VCaP (cell line): ENCODE data around the gene ISX.

Experiments used
- H3K27ac ChIP-seq: fragments of 450-650 bp; 2 replicates; pipeline ENCODE4 v1.5.1; 2017
- TF ChIP-seq, protein P1 (sequence below): fragments of 450-650 bp; conservative IDR thresholded peaks from 2 replicates; pipeline ENCODE4 v1.5.1; 2017; ENCODE audit warnings: mild to moderate bottlenecking, moderate library complexity

ISX gene

DNA sequence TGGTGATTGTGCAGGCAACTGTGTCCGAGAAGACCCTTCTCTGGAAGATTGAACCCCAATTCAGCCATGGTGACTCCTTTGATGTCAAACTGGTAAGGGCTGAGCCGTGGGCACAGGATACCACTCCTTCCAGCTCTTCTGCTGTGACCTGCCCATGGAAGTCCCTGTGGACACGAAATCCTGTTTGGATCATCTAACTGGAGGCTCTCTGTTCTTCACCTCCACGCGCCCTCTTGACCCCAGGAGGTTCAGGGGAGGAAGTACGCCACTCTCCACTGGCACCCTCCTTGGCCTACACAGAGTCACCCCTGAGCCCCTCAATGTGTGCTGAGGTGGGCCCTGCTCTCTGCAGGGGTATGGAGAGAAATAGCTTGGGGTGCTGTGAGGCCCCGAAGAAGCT lies 810 bp downstream of the ISX start:
- TF ChIP-seq, protein P1, sequence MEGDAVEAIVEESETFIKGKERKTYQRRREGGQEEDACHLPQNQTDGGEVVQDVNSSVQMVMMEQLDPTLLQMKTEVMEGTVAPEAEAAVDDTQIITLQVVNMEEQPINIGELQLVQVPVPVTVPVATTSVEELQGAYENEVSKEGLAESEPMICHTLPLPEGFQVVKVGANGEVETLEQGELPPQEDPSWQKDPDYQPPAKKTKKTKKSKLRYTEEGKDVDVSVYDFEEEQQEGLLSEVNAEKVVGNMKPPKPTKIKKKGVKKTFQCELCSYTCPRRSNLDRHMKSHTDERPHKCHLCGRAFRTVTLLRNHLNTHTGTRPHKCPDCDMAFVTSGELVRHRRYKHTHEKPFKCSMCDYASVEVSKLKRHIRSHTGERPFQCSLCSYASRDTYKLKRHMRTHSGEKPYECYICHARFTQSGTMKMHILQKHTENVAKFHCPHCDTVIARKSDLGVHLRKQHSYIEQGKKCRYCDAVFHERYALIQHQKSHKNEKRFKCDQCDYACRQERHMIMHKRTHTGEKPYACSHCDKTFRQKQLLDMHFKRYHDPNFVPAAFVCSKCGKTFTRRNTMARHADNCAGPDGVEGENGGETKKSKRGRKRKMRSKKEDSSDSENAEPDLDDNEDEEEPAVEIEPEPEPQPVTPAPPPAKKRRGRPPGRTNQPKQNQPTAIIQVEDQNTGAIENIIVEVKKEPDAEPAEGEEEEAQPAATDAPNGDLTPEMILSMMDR = no peak
- peak overlapping the region; percentile 99 for H3K27ac ChIP-seq

DNA sequence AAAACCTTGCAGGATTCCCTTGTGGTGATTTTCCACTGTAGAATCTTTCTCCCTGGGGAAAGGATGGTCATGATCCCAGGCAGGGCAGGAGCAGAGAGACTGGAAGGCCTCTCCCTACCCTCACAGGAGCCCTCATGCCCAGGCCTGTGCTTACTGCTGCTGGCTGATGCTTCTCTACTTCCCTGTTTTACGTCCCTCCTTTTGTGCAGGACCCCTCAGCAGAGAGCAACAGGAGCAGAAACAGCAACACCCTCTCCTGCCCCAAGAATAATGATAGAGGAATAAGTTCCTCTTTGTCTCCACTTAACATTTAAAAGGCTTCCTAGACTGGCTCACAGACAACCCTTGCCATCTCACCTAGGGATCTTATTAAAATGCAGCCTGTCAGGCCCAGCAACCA lies 3.6 kb downstream of the ISX start:
- TF ChIP-seq, protein P1 = no peak
- H3K27ac ChIP-seq = no peak overlapping the region

DNA sequence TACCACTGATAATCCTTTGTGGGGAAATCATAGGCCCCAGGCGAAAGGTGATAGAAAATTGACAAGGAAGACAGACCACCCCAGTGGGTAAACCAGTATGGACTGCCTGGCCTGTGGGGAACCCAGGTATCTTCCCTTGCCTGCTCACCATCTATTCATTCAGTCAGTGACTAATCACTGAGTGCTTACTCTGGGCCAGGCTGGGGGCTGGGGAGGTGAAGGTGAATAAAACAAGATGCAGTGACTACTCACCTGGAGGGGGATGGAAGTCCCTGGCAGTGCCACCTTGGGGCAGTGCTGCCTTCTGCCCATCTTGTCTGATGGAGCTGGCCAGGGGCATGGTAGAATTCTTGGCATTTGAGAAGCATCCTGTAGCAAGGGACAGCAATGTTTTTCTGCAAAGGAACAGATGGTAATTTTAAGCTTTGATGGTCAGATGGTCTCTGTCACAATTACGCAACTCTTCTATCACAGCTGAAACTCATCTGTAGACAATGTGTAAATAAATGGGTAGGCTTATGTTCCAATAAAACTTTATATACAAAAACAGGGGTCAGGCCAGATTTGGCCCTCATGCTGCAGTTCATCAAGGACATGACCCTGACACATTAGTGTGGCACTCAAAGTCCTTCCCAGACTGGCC lies 4.6 kb downstream of the ISX start:
- TF ChIP-seq, protein P1 = no peak
- H3K27ac ChIP-seq = no peak overlapping the region

DNA sequence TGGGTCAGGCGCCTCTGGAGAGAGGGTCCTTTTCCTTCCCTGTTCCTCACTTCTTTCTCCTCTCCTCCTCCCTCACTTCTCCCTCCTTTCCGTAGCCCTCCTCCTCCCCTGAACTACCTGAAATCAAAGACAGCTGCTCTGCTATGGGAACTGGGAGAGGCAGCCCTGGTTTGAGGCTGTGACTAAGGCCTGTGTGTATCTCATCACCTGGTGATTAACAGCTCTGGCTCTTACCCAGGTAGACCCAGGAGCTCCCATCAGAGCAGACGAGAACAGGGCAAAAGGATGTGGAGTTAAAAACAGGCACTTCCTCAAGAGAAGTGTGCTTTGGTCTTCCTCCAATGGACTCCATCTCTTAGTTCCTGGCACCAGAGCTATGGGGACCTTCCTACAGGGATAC lies 5.8 kb downstream of the ISX start:
- TF ChIP-seq, protein P1 = no peak
- no peak overlapping the region for H3K27ac ChIP-seq

DNA sequence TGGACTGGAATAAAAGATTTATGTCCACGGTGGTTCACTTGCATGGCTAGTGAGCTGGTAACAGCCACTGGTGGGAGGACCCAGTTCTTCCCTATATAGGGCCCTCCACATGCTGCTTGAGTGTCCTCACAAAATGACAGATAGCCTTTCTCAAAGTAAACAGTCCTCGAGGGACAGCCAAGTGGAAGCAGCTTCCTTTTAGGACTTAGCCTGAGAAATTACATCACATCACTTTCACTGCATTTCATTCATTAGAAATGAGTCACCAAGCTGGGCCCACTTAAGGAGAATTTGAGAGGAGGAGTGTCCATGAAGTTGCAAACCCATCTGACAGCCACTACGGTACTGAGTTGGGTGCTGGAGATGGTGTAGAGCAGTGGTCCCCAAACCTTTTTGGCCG lies 7.0 kb downstream of the ISX start:
- no peak overlapping the region for H3K27ac ChIP-seq
- TF ChIP-seq, protein P1 = no peak

DNA sequence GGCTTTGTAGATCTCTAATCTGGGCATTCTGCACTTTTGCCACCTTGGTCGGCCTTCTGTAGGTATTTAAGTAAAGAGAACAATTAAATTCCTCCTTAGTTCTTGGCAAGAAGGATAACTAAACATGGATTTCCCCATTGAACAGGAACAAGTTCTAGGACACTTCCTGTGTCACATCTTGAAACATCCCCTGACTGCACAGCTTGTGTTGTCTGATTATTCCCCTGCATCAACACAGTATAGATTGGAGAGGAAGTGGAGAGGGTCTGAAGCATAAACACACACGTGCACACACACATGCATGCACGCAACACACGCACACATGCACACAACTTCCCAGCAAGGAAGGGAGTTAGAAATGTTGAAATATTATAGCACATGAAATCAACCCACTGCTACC lies 8.6 kb downstream of the ISX start:
- TF ChIP-seq, protein P1 = no peak
- peak overlapping the region; percentile 8; the same call in 1 of the 2 replicates for H3K27ac ChIP-seq

DNA sequence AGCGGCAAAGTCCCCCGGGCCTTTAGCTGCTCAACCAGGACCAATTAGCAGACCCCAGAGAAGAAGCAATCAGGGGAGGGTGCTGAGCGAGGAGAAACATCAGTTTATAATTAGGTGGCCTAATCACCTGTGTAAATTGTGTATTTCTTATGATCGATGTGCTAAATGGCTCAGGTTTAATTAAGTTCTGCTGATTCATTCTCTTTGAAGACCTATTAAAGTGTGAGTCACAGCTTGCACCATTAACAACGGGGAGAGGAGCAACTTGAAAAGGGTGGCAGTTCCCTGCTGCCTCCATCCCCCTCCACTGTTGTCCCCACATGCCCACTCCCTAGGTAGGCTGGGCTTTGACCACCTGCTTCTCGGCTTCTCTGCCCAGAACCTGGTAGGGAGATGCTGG lies 10.7 kb downstream of the ISX start:
- TF ChIP-seq, protein P1 = no peak
- H3K27ac ChIP-seq = no peak overlapping the region
